H9 (cell line): ENCODE data around the gene MAST2. TPM values are rescaled to one million over a fixed set of nuclear protein-coding genes. Genes with fewer than 3 reads are reported as not detected.

Experiments
- DNase-seq: peaks from one replicate; pipeline ENCODE4 v3.0.0-alpha.2; 2017
- H2AFZ ChIP-seq: one replicate; pipeline ENCODE4 v1.6.1; 2013; ENCODE audit warnings: mild to moderate bottlenecking, low read length, control low read depth, moderate library complexity
- H2AK5ac ChIP-seq: 2 replicates; pipeline ENCODE4 v1.6.1; 2013; ENCODE audit warnings: low read length, control low read depth, mixed read lengths; ENCODE audit not compliant: insufficient read length
- H2BK120ac ChIP-seq: one replicate; pipeline ENCODE4 v1.6.1; 2013; ENCODE audit warnings: low read depth, mild to moderate bottlenecking, low read length, control low read depth, inconsistent platforms; ENCODE audit not compliant: poor library complexity, severe bottlenecking
- H2BK12ac ChIP-seq: 2 replicates; pipeline ENCODE4 v1.6.1; 2013; ENCODE audit warnings: low read length, control low read depth, mixed read lengths, low read depth; ENCODE audit not compliant: insufficient read length
- H2BK15ac ChIP-seq: 2 replicates; pipeline ENCODE4 v1.6.1; 2013; ENCODE audit warnings: low read depth, low read length, control low read depth
- H2BK20ac ChIP-seq: one replicate; pipeline ENCODE4 v1.6.1; 2013; ENCODE audit warnings: low read depth, mild to moderate bottlenecking, low read length, control low read depth, inconsistent platforms; ENCODE audit not compliant: poor library complexity, severe bottlenecking
- H2BK5ac ChIP-seq: 2 replicates; pipeline ENCODE4 v1.6.1; 2013; ENCODE audit warnings: low read length, control low read depth, mixed read lengths; ENCODE audit not compliant: insufficient read length
- H3K14ac ChIP-seq: 2 replicates; pipeline ENCODE4 v1.6.1; 2013; ENCODE audit warnings: low read length, control low read depth; ENCODE audit not compliant: insufficient read depth
- H3K18ac ChIP-seq: 2 replicates; pipeline ENCODE4 v1.6.1; 2013; ENCODE audit warnings: low read depth, mild to moderate bottlenecking, mixed read lengths, low read length, control low read depth; ENCODE audit not compliant: insufficient read length
- H3K23ac ChIP-seq: 2 replicates; pipeline ENCODE4 v1.6.1; 2013; ENCODE audit warnings: low read length, control low read depth, mixed read lengths, low read depth; ENCODE audit not compliant: insufficient read length
- H3K23me2 ChIP-seq: 2 replicates; pipeline ENCODE4 v1.6.1; 2013; ENCODE audit warnings: low read depth, mild to moderate bottlenecking, mixed read lengths, low read length, control low read depth; ENCODE audit not compliant: insufficient read length, poor library complexity, severe bottlenecking
- H3K27ac ChIP-seq: 2 replicates; pipeline ENCODE4 v1.5.1; 2013; ENCODE audit warnings: low read length, control low read depth, mixed read lengths, low read depth; ENCODE audit not compliant: insufficient read length
- H3K27me3 ChIP-seq: 2 replicates; pipeline ENCODE4 v1.6.1; 2013; ENCODE audit warnings: low read length, control low read depth, inconsistent platforms; ENCODE audit not compliant: insufficient read depth
- H3K4ac ChIP-seq: 2 replicates; pipeline ENCODE4 v1.6.1; 2013; ENCODE audit warnings: low read depth, mild to moderate bottlenecking, control low read depth, inconsistent platforms, low read length, moderate library complexity
- H3K4me1 ChIP-seq: 2 replicates; pipeline ENCODE4 v1.6.1; 2013; ENCODE audit warnings: low read length, control low read depth, inconsistent platforms; ENCODE audit not compliant: insufficient read depth
- H3K4me2 ChIP-seq: 2 replicates; pipeline ENCODE4 v1.6.1; 2013; ENCODE audit warnings: low read length, control low read depth, mixed read lengths; ENCODE audit not compliant: insufficient read length, insufficient read depth
- H3K56ac ChIP-seq: 2 replicates; pipeline ENCODE4 v1.6.1; 2013; ENCODE audit warnings: low read depth, mild to moderate bottlenecking, mixed read lengths, low read length, control low read depth; ENCODE audit not compliant: insufficient read length
- H3K79me1 ChIP-seq: 2 replicates; pipeline ENCODE4 v1.6.1; 2013; ENCODE audit warnings: low read depth, mild to moderate bottlenecking, moderate library complexity, low read length, control low read depth, inconsistent platforms; ENCODE audit not compliant: insufficient read depth, poor library complexity, severe bottlenecking
- H3K79me2 ChIP-seq: 2 replicates; pipeline ENCODE4 v1.6.1; 2013; ENCODE audit warnings: low read length, control low read depth, inconsistent platforms; ENCODE audit not compliant: insufficient read depth
- H3K9ac ChIP-seq: 2 replicates; pipeline ENCODE4 v1.6.1; 2013; ENCODE audit warnings: low read length, control low read depth, mixed read lengths; ENCODE audit not compliant: insufficient read length; ENCODE audit errors: extremely low read depth
- H3K9me3 ChIP-seq: one replicate; pipeline ENCODE4 v1.6.1; 2013; ENCODE audit warnings: low read depth, low read length, inconsistent platforms; ENCODE audit not compliant: control insufficient read depth
- H3T11ph ChIP-seq: one replicate; pipeline ENCODE4 v1.6.1; 2013; ENCODE audit warnings: mild to moderate bottlenecking, low read length, control low read depth, inconsistent platforms
- H4K20me1 ChIP-seq: one replicate; pipeline ENCODE4 v1.6.1; 2013; ENCODE audit not compliant: control insufficient read depth, insufficient read length, insufficient read depth
- H4K5ac ChIP-seq: 2 replicates; pipeline ENCODE4 v1.6.1; 2013; ENCODE audit warnings: low read depth, mild to moderate bottlenecking, mixed read lengths, low read length, control low read depth; ENCODE audit not compliant: insufficient read length
- H4K8ac ChIP-seq: replicated peaks from 2 replicates; pipeline ENCODE4 v1.6.1; 2013; ENCODE audit warnings: low read length, control low read depth, mixed read lengths, low read depth; ENCODE audit not compliant: insufficient read length
- H4K91ac ChIP-seq: 2 replicates; pipeline ENCODE4 v1.6.1; 2013; ENCODE audit warnings: low read depth, mild to moderate bottlenecking, moderate library complexity, mixed read lengths, low read length, control low read depth; ENCODE audit not compliant: insufficient read length
- H3K27ac Mint-ChIP-seq, 3 experiments: 2 replicates in 2 of 3; 3 replicates in 1 of 3; pipeline ENCODE4 v1.8.0; 2020 to 2021; ENCODE audit warnings: mixed read lengths in 3 of 3, mild to moderate bottlenecking in 1 of 3, moderate library complexity in 1 of 3
- H3K27me3 Mint-ChIP-seq: 2 replicates; pipeline ENCODE4 v1.8.0; 2021; ENCODE audit warnings: low read depth, mild to moderate bottlenecking, moderate library complexity, mixed read lengths
- H3K36me3 Mint-ChIP-seq, 3 experiments: 2 replicates in 2 of 3; 3 replicates in 1 of 3; pipeline ENCODE4 v1.8.0; 2020 to 2021; ENCODE audit warnings: low read depth in 3 of 3, mixed read lengths in 3 of 3; ENCODE audit not compliant: insufficient read depth in 1 of 3
- H3K4me1 Mint-ChIP-seq, 2 experiments: 2 replicates each; pipeline ENCODE4 v1.8.0; 2020; ENCODE audit warnings: mixed read lengths in 2 of 2
- H3K4me3 Mint-ChIP-seq, 2 experiments: 2 replicates in 1 of 2; 3 replicates in 1 of 2; pipeline ENCODE4 v1.8.0; 2020 to 2021; ENCODE audit warnings: mild to moderate bottlenecking in 2 of 2, mixed read lengths in 2 of 2, moderate library complexity in 1 of 2
- H3K9me3 Mint-ChIP-seq, 2 experiments: 2 replicates in 1 of 2; 3 replicates in 1 of 2; pipeline ENCODE4 v1.8.0; 2020; ENCODE audit warnings: mild to moderate bottlenecking in 2 of 2, mixed read lengths in 2 of 2, moderate library complexity in 1 of 2
- WGBS: extraction: QIAGEN DNeasy Blood & Tissue Kit; methylation state at CpG from one replicate; pipeline ENCODE4 v1.1.7; 2013; ENCODE audit warnings: missing lambda C conversion rate, low lambda C conversion rate, mixed read lengths; ENCODE audit not compliant: insufficient read length; ENCODE audit errors: extremely low coverage; 5-methylcytosine and 5-hydroxymethylcytosine counted together
- total RNA-seq: library from RNA; stranded (reverse); gene quantifications from 2 replicates; pipeline ENCODE4 v1.2.1, GENCODE V29; 2021
- TF ChIP-seq, protein P1 (sequence below): fragments of 200-600 bp; sonication (generic); conservative IDR thresholded peaks from 3 replicates; pipeline ENCODE4 v1.8.0; 2021; ENCODE audit warnings: antibody characterized with exemption, mild to moderate bottlenecking

MAST2 gene
- total RNA-seq, 1 experiment from 2014 or later: 28.8 TPM

- Histone ChIP-seq H2BK5ac (no peak overlapping the region), H3K4me2 (no peak overlapping the region), H3K23ac (no peak overlapping the region), H2BK120ac (no peak overlapping the region), H3K14ac (no peak overlapping the region), H3K27ac (no peak overlapping the region), H4K5ac (no peak overlapping the region), H4K20me1 (no peaks in the 10 kb centered on the region), H3K9ac (no peak overlapping the region), H2AK5ac (no peak overlapping the region), H4K8ac (no peak overlapping the region), H3K56ac (no peak overlapping the region), H3K9me3 (no peaks in the 10 kb centered on the region), H3K4me1 (no peaks in the 10 kb centered on the region), H3K27me3 (no peaks in the 10 kb centered on the region), H3K18ac (no peak overlapping the region), H3K23me2 (no peaks in the 10 kb centered on the region), H4K91ac (no peak overlapping the region), H2BK15ac (no peak overlapping the region), H3T11ph (no peak overlapping the region), H2BK12ac (no peak overlapping the region), H3K4ac (no peak overlapping the region), H2AFZ (no peak overlapping the region), H3K79me2 (no peaks in the 10 kb centered on the region), H2BK20ac (no peak overlapping the region), H3K79me1 (no peaks in the 10 kb centered on the region)
- DNase-seq: no peak
- peaks cover 10% of the 10 kb centered on the region for H3K27me3 Mint-ChIP-seq
- H3K4me1 Mint-ChIP-seq: no peaks in the 10 kb centered on the region
- H3K9me3 Mint-ChIP-seq: no peaks in the 10 kb centered on the region
- TF ChIP-seq, protein P1, sequence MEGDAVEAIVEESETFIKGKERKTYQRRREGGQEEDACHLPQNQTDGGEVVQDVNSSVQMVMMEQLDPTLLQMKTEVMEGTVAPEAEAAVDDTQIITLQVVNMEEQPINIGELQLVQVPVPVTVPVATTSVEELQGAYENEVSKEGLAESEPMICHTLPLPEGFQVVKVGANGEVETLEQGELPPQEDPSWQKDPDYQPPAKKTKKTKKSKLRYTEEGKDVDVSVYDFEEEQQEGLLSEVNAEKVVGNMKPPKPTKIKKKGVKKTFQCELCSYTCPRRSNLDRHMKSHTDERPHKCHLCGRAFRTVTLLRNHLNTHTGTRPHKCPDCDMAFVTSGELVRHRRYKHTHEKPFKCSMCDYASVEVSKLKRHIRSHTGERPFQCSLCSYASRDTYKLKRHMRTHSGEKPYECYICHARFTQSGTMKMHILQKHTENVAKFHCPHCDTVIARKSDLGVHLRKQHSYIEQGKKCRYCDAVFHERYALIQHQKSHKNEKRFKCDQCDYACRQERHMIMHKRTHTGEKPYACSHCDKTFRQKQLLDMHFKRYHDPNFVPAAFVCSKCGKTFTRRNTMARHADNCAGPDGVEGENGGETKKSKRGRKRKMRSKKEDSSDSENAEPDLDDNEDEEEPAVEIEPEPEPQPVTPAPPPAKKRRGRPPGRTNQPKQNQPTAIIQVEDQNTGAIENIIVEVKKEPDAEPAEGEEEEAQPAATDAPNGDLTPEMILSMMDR: no peak
- H3K4me3 Mint-ChIP-seq: no peak overlapping the region
- WGBS: no CpG with 5 or more reads among the region's 4 CpGs
- no peaks in the 10 kb centered on the region for H3K36me3 Mint-ChIP-seq
- no peak overlapping the region for H3K27ac Mint-ChIP-seq
Measured at GRCh38 chr1:45785583-45785982, 17.8 kb upstream of the MAST2 start.
